Right cardiac atrium (tissue), 5 donors: ENCODE data around the gene TREML1. TPM values are rescaled to one million over a fixed set of nuclear protein-coding genes. Genes with fewer than 3 reads are reported as not detected.

Experiments used
- ATAC-seq, 2 donors: fragments of 200-7000 bp; cut with Tn5 transposase; one replicate each; pipeline versions ENCODE4 v1.8.0 to v1.9.1; 2020; ENCODE audit warnings: moderate library complexity in 2 of 2, mild to moderate bottlenecking in 1 of 2
- DNase-seq, 3 donors: peaks; one replicate each; pipeline ENCODE4 v3.0.0-alpha.2; 2020
- H3K27ac ChIP-seq: one replicate; pipeline ENCODE4 v1.5.1; 2013; ENCODE audit warnings: mild to moderate bottlenecking, low read length, control low read depth, moderate library complexity
- H3K27me3 ChIP-seq: one replicate; pipeline ENCODE4 v1.6.1; 2013; ENCODE audit not compliant: control insufficient read depth, insufficient read depth
- H3K4me1 ChIP-seq: one replicate; pipeline ENCODE4 v1.6.1; 2013; ENCODE audit warnings: low read length; ENCODE audit not compliant: control insufficient read depth, insufficient read depth
- H3K4me3 ChIP-seq: one replicate; pipeline ENCODE4 v1.5.1; 2013; ENCODE audit warnings: low read length, control low read depth
- H3K9me3 ChIP-seq: one replicate; pipeline ENCODE4 v1.6.1; 2013; ENCODE audit warnings: low read length; ENCODE audit not compliant: control insufficient read depth
- WGBS: extraction: QIAGEN DNeasy Blood & Tissue Kit; methylation state at CpG from one replicate; pipeline ENCODE4 v1.1.7; 2013; 5-methylcytosine and 5-hydroxymethylcytosine counted together
- intact Hi-C, 4 donors: fragments of 100-400 bp; cut with DNase I; formaldehyde crosslinking; loops; one replicate each; pipeline versions ENCODE4 v1.11.0 to v1.14.0; 2022 to 2023
- polyA plus RNA-seq: library from polyadenylated mRNA; stranded (reverse); fragments of 200-250 nt; gene quantifications from one replicate; pipeline ENCODE4 v1.2.3, GENCODE V29; 2013
- total RNA-seq, 4 donors: library from RNA; stranded (reverse); fragmentation: NEBNext Ultra II Directional; extraction: Animal tissue kit (Norgen Biotek cat#: 25700); gene quantifications; one replicate each; pipeline ENCODE4 v1.2.1, GENCODE V29; 2021
- donor health status: healthy with polysubstance abuse.
- donor health status: DM: no; HTN: yes; CAD: no.
- donor health status: DM: no; HTN: no; CAD: no.
- donor health status: DM: no; HTN: yes; CAD: no; lungs with severe emphysema.
- donor health status: DM: yes; HTN: yes; CAD: no.

Gene TREML1
- total and polyA plus RNA-seq, 5 donors, result 0.14 to 0.39 TPM; not detected in 3

DNA sequence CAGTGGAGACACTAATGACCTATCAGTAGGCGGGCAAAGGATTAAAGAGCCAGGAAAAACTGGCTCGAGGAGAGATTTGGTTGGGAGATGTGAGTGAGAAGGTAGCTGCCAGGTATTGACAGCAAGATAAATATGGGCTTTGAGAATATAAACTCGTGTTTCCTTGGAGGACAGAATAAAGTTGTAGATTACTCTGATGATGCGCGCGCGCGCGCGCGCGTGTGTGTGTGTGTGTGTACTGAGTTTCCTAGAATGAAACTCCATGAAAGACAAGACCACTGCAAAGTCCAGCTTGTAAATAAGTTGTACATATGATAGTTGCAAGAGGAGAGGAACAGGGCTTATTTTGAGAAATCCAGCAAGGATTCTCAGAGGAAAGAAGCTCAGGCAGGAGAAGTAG, 22.0 kb upstream of the TREML1 start:
- Histone ChIP-seq H3K4me1 (no peaks in the 10 kb centered on the region), H3K27me3 (no peaks in the 10 kb centered on the region), H3K9me3 (no peaks in the 10 kb centered on the region), H3K4me3 (no peak overlapping the region), H3K27ac (no peak overlapping the region)
- ATAC-seq (no peak), DNase-seq (no peak)
- 88% methylated on average over 12 of the region's 12 CpGs for whole genome bisulfite sequencing
- intact Hi-C loops, result no loop called here

DNA sequence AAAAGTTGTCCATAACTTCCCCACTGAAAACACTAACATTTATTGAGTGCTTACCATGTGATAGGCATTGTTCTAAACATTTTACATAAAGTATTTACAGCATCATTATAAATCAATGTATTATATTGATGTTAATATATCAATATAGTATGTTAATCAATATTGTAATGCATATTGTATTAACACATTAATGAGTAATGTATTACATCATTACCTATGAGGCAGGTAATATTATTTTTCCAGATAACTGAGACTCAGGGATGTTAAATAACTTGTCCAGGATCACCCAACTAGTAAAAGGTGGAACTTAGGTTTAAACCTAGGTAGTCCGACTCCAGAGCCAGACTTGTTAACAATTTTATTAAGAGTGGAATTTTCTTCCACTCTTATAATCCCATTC, 20.9 kb upstream of the TREML1 start:
- Histone ChIP-seq H3K4me1 (no peaks in the 10 kb centered on the region), H3K27me3 (no peaks in the 10 kb centered on the region), H3K9me3 (no peaks in the 10 kb centered on the region), H3K27ac (no peak overlapping the region), H3K4me3 (no peak overlapping the region)
- intact Hi-C loops, result no loop called here
- ATAC-seq, result no peak
- 94% methylated on average over 1 of the region's 1 CpG for WGBS
- no peak for DNase-seq

GRCh38 chr6:41174610-41175009, 20.5 kb upstream of the TREML1 start:
- no peaks in the 10 kb centered on the region for H3K4me1 ChIP-seq
- 80% methylated on average over 2 of the region's 2 CpGs for WGBS
- no peaks in the 10 kb centered on the region for H3K9me3 ChIP-seq
- H3K27me3 ChIP-seq, result no peaks in the 10 kb centered on the region
- H3K4me3 ChIP-seq, result no peak overlapping the region
- no peak overlapping the region for H3K27ac ChIP-seq
- intact Hi-C loops, result no loop called here
- DNase-seq (no peak), ATAC-seq (no peak)

- no peak overlapping the region for H3K27ac ChIP-seq
- H3K4me1 ChIP-seq, result no peaks in the 10 kb centered on the region
- WGBS, result 30% methylated on average over 3 of the region's 3 CpGs
- no peaks in the 10 kb centered on the region for H3K27me3 ChIP-seq
- DNase-seq (no peak), ATAC-seq (no peak)
- H3K4me3 ChIP-seq, result no peak overlapping the region
- intact Hi-C loops, result no loop called here
- no peaks in the 10 kb centered on the region for H3K9me3 ChIP-seq
Observed at GRCh38 chr6:41171908-41172307, 17.8 kb upstream of the TREML1 start.

DNA sequence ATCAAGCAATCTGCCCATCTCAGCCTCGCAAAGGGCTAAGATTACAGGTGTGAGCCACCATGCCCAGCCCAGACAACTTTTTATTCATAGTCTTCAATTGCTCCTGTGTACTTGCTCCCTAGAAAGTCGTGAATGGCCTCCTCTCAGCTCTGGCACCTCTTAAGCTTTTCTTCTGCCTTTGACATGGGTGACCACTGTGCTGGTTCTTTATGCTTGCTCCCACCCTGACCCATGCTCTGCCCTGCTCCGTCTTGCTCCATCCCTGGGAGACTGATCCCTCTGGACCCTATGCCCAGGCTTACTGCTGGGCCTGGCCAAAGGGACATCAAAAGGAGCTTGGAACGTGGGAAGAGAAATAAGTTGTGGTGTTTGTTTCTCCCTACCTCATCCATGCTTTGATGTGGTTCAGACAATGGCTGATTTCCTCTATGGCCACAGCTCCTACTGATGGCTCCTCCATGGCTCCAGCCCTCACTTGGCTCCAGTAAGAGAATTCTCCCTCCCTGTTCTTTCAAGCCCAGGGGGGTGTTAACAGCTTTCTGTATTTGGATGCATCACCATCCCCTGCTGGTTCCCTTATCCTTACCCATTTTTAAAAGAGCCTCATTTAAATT, 16.5 kb upstream of the TREML1 start:
- H3K4me1 ChIP-seq, result no peaks in the 10 kb centered on the region
- intact Hi-C loops, result no loop called here
- 62% methylated on average over 4 of the region's 4 CpGs for WGBS
- no peak overlapping the region for H3K4me3 ChIP-seq
- no peak overlapping the region for H3K27ac ChIP-seq
- ATAC-seq (no peak), DNase-seq (no peak)
- no peaks in the 10 kb centered on the region for H3K9me3 ChIP-seq
- no peaks in the 10 kb centered on the region for H3K27me3 ChIP-seq

GRCh38 chr6:41167173-41167963, 13.2 kb upstream of the TREML1 start:
- ATAC-seq (no peak), DNase-seq (peak in 1 of 3 donors; percentile 44)
- Histone ChIP-seq H3K9me3 (no peaks in the 10 kb centered on the region), H3K4me3 (no peak overlapping the region), H3K27ac (no peak overlapping the region), H3K4me1 (no peaks in the 10 kb centered on the region), H3K27me3 (no peaks in the 10 kb centered on the region)
- WGBS, result 62% methylated on average over 5 of the region's 5 CpGs
- intact Hi-C loops, result no loop called here

DNA sequence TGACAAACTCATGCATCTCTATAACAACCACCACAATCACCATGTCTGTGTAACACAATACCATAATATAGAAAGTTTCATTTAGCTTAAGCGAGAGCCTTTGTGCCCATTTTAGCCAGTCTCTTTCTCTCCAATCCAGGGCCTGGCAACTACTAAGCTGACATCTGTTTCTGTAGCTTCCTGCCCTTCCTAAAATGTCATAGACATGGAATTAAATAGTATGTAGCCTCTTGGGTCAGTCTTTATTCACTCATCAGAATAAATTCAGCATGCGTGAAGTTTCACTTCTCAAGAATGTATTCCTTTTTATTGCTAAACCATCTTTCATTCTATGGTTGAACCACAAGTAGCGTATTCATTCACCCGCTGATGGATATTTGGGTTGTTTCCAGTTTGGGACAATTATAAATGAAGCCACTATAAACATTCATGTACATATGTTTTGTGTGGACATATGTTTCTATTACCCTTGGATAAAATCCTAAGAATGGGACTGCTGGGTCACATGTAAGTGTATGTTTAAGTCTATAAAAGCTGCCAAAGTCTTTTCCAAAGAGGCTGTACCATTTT, 10.5 kb upstream of the TREML1 start:
- 74% methylated on average over 4 of the region's 4 CpGs for WGBS
- intact Hi-C loops, result no loop called here
- no peaks in the 10 kb centered on the region for H3K9me3 ChIP-seq
- H3K27ac ChIP-seq, result no peak overlapping the region
- H3K27me3 ChIP-seq, result no peaks in the 10 kb centered on the region
- H3K4me3 ChIP-seq, result no peak overlapping the region
- H3K4me1 ChIP-seq, result no peaks in the 10 kb centered on the region
- DNase-seq (no peak), ATAC-seq (no peak)

DNA sequence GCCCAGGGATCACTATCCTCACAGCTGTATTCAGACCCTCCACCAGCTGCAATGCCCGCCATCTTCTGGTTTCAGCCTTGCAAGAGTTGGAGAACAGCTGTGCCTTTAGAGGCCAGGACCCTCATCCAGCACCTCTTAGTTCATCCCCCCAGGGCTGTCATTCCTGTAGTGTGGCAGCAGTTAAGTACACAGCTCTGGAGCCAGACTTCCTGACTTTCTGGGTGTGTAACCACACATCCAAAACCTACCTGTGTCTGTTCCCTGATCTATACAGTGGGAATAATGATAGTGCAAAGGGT, 9.2 kb upstream of the TREML1 start:
- DNase-seq (no peak), ATAC-seq (no peak)
- WGBS, result 95% methylated on average over 1 of the region's 1 CpG
- no peaks in the 10 kb centered on the region for H3K27me3 ChIP-seq
- H3K9me3 ChIP-seq, result no peaks in the 10 kb centered on the region
- no peak overlapping the region for H3K4me3 ChIP-seq
- H3K4me1 ChIP-seq, result no peaks in the 10 kb centered on the region
- intact Hi-C loops, result no loop called here
- H3K27ac ChIP-seq, result no peak overlapping the region

DNA sequence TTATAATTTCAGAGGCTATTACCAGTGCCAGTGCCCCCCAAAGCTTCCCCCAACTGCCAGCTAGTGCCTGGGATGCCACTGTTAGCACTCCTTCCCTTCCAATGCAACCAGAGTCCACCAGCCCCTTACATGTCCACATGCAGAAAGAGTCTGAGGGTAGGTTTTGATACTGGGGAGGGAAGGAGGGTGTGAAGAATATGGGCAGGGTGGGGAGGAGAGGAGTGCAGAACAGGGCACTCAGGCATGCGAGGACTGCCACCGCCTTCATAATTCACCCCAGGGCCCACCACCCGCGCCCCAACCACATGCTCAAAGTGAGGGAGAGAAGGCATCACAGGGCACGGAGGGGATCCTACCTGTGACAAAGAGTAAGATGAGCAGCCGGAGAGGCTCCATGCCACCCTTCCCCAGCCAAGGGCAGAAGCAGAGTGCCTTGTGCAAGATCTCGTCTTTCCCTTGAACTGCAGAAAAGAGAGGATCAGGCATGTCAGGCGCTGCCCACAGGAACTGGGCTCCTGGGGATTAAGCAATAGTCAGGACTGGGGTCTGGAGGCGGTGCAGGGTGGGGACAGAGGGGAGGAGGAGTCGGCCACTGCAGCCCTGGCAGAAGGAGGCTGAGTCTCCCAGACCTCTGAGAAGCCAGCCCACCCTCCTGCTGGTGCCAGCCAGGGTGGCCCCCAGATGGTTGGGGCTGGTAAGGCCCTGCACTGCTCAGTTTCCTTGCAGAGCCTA, 8.7 kb upstream of the TREML1 start, which contains the start of gene TREM2:
TREM2 (minus strand) TSS at position 430 of the 732 bp plus-strand sequence; CDS start at position 396, 34 bp downstream.
- H3K27me3 ChIP-seq, result no peaks in the 10 kb centered on the region
- ATAC-seq (peak; percentile 17 to 58), DNase-seq (peak in 1 of 3 donors; percentile 50)
- 73% methylated on average over 10 of the region's 10 CpGs for WGBS
- no peak within 1 kb of the TSS for H3K27ac ChIP-seq
- H3K9me3 ChIP-seq, result no peaks in the 10 kb centered on the region
- intact Hi-C loops, result no loop called here
- no peak within 1 kb of the TSS for H3K4me3 ChIP-seq
- no peaks in the 10 kb centered on the region for H3K4me1 ChIP-seq

DNA sequence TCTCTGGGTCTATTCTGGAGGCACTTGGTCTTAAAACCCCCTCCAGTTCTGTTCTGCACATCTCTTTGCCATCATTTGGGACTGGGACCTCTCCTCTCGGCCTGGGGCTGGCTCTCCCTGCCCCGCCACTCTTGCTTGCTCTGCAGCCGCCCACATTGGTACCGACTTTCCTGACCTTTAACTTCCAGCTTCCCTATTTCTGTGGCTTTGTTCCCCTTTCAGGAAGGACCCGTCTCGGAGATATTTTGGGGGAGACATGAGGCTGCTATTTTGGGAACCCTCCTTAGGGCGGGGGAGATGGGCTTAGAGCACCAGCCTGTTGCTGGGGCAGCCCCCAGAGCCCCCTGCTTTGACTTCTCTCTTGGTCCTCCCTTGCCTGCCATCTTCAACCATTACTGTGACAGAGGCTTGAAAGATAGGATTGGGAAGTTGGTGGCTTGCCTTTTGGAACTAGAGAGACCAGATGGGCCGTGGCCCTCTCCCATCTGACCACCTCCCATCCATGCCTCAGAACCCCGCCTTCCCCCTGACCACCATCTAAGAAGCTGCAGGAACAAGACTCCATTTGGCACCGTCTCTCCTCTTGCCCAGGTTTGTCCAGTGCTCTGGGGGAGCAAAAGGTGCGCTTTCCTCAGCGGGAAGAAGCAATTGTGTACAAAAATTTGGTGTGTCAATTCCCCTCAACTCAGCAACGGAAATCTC, 7.9 kb upstream of the TREML1 start:
- H3K4me3 ChIP-seq, result no peak overlapping the region
- DNase-seq, result no peak
- no peak for ATAC-seq
- intact Hi-C loops, result no loop called here
- 69% methylated on average over 13 of the region's 13 CpGs for WGBS
- no peaks in the 10 kb centered on the region for H3K4me1 ChIP-seq
- H3K27ac ChIP-seq, result no peak overlapping the region
- H3K9me3 ChIP-seq, result no peaks in the 10 kb centered on the region
- no peaks in the 10 kb centered on the region for H3K27me3 ChIP-seq
